Left renal cortex interstitium (tissue), 4 donors: Measurements from ENCODE around the gene ADM2. TPM values are rescaled to one million over a fixed set of nuclear protein-coding genes. Genes with fewer than 3 reads are reported as not detected.

Experiments
- DNase-seq, 4 donors: peaks; one replicate each; pipeline ENCODE4 v3.0.0-alpha.2; 2013; ENCODE audit warnings: low read depth in 4 of 4, low spot score in 2 of 4, missing footprints in 1 of 4
- polyA plus RNA-seq, 4 donors: library from polyadenylated mRNA; unstranded; fragments of 120-200 nt; gene quantifications; one replicate each; pipeline ENCODE4 v1.2.1, GENCODE V29; 2013; ENCODE audit not compliant: insufficient read length in 4 of 4

ADM2 gene
- polyA plus RNA-seq, 4 donors, result 3.8 to 8.6 (median 5.5) TPM

DNA sequence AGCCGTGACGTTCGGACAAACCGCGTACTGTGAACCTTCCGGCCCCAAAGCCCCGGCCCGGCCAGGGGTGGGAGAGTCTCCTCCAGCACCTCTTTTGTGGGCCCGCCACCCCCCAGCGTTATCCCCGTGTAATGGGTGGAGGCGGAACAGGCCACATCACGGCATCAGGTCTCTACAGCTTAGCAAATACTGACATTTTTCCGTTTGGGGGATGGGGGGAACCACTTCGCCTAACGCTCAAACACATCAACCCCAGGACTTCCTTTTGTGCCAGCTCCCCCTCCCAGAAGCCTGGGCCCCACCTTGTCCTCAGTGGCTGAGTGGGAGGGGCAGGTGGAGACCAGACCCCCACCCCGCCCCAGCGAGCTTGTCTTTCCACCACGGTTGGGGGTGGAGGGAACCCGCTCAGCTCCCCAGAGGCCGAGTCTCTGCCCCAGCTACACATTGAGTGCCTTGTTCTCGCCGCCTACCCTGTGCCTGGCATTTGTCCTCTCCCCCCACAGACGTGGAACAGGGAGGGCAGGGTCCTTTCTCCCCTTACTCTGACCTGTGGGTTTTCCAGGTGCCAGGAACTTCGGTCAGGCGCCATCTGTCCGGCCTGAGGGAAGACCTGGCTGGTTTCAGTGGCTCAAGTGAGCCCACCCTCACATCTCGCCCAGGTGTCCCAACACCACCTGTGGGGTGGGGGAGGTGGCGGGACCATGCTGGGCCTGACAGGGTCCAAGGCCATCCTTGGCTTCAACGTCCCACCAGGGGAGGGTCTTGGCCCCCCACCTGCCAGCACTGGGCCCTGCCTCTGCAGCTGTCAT lies 36.1 kb upstream of the ADM2 start:
- no peak for DNase-seq

DNA sequence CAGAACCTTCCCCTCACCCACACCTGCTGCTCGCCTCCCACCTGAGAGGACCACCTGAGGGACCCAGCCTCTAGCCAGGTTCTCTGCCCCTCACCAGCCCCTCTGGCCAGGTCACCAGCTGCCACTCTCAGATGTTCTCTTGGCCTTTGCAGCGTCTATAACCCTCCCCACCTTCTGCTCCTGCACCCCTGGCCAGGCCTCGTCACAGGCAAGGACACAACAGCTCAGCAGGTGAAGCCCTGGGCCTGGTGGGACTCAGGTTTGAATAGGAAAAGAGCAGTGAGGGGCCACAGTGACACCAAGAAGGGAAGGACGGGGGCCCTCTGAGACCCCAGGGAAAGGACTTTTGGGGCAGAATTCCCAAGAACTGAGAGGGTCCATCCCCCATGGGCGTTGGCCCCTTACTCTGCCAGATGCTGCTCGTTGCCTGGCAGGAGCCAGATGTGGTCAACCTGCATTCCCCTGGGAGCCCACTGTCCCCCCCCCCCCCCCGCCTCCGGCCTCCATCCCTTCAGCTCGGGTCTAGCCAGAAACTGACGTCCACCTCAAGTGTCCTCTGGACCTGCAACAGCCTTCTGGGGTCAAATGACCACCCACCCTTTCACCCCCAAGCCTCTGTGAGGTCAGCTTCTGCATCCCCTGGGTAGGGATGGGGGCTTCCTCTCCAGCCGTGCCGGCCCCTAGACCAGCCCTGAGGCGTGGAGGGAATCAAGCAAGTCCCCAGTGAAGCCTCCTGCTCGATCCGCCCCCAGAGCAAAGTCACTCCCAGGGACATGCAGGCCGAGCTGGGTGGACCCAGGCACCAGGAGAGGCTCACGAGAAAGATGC lies 35.2 kb upstream of the ADM2 start:
- no peak for DNase-seq

DNA sequence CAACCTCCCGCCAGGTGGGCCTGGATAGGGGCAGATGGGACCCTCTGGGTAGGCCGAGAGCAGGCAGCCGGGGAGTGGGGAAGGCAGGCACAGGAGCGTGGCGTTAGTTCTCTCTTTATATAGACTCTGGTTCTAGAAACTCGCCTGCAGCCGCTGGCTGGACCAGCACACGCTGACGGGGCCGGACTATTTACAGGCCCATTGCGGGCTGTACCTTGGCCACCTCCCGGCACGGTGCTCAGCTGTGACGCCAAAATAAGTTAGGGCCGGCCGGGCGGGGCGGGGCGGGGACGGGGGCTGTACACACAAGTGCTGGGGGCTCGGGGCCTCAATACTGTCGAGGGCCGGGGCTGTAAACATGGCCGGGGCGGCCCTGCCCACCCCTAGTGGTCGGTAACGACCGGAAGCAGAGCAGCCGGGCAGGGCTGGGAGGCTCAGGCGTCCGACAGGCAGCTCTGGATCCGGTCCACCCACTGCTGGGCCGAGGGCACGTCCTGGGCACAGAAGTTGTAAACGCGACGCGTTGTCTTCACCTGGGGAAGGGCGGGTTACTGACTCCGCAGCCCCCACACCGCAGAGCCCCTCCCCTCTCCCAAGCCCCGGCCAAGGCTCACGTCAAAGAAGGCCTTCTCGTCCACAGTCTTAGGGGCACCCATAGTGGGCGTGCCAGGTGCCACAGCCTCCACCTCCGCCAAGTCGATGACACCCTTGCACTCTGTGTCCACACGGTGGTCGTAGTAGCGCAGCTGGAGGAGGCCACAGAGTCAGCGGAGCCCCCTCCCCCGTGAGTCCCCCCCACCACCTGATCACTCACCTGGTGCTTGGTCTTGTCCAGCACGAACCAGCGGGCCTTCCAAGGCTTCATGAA lies 34.4 kb upstream of the ADM2 start:
- no peak for DNase-seq

DNA sequence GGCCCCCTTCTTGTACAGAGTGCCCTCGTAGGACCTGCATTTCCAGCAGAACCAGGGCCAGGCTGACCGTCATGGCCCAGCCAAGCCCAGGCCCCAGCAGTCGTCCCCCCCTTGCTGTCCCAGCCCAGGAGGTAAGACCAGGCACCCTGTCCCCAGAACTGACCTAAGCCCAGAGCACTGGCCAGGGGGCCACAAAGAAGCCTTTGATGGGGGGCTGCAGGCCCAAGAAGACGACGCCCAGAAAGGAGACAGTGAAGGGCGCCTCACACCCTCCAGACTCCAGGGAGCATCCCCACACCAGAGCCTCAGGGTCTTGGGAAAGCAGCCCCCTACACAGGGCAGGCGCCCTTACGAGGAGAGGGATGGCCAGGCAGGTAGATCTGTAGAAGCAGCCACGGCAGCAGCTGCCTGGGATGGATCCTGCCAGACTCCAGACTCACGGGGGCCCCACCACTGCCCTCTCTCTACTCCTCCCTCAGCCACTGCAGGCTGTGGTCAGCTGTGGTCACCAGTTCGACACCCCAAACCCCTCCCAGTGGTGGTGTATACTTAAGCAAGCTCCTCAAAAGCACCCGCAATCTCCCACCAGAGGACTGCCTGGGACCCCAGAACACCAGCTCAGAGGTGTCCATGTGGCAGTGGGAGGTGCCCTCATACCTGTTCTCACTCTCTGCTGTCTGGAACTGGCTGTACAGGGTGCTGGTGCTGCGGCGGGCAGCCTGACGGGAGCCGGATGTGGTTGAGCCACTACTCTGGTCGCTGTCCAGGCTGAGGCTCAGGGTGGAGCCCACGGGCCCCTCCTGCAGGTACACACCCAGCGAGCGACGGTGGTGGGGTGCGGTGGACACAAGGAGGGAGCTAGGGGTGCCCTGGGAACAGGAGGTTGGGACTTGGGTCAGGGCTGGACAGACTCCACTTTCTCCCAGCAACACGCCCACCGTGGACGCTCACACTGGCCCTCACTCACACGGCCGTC lies 33.5 kb upstream of the ADM2 start:
- no peak for DNase-seq

DNA sequence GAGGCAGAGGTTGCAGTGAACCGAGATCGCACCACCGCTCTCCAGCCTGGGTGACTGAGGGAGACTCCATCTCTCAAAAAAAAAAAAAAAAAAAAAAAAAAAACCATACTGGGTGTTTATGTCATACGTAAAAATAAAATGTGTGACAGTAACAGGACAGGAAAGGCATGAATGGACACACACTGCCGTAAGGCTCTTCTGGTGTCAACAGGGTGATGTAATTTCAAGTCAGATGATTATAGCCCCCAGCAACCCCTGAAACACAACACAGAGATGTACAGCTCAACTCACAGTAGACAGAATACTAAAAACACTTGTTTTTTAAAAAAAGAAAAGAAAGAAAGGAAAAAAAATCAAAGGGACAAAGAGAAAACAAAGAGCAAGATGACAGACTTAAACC lies 28.7 kb upstream of the ADM2 start:
- DNase-seq, result no peak

DNA sequence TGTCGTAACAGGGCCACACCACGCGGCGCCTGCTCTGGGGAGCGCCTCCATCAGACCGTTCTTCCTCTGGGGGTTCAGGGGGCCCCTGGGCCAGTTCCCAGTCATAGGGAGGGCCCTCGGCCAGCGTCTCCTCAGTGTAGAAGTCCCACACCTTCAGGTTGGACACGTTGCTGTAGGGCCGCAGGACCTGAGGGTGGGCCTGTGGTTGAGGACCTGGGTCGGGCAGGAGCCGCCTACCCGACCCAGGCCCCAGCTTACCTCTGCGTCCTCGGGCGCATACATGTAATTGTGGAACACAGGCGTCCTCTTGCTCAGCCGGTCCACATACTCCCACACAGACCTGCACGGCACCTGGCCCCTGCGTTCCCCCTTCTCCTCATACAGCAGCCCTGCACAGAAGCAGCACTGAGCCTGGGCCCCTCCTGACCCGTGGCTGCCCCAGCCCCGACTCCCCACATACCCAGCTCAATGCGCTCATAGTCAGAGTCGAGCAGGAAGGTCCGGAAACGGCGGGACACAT lies 26.7 kb upstream of the ADM2 start:
- DNase-seq, result no peak

DNA sequence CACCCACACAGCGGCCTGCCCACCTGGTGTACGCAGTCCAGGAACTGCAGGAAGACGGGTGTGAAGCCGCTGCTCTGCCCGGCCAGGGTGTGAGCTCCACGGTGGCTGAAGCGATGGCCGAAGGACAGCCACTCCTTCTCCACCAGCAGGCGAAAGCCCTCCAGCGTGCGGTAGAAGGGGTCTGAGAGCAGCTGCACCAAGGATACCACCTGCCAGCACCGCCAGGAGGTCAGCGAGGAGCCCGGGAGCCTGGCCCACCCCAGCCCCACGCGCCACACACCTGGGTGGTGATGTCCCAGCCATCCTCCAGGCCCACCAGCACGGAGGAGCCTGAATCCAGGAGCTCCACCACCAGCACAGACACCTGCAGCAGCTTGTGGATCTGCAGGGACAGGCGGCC lies 26.1 kb upstream of the ADM2 start:
- DNase-seq, result no peak

DNA sequence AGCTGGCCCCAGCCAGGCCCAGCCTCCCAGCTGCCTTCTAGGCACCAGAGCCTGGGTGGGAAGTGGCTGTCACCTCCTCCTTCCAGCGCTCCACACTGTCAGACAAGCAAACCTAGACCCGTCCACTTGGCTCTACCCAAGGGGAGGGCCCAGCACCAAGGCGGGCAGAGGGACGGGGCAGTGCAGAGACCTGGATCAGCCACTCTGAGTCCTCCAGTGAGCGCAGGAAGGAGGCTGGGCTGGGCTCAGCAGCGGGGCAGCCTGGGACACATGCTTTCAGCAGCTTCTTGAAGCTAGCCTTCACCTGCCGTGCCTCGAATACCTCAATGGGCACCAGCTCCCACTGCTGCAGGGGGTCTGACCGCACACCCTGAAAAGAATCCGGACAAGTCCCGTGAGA lies 25.3 kb upstream of the ADM2 start:
- no peak for DNase-seq

DNA sequence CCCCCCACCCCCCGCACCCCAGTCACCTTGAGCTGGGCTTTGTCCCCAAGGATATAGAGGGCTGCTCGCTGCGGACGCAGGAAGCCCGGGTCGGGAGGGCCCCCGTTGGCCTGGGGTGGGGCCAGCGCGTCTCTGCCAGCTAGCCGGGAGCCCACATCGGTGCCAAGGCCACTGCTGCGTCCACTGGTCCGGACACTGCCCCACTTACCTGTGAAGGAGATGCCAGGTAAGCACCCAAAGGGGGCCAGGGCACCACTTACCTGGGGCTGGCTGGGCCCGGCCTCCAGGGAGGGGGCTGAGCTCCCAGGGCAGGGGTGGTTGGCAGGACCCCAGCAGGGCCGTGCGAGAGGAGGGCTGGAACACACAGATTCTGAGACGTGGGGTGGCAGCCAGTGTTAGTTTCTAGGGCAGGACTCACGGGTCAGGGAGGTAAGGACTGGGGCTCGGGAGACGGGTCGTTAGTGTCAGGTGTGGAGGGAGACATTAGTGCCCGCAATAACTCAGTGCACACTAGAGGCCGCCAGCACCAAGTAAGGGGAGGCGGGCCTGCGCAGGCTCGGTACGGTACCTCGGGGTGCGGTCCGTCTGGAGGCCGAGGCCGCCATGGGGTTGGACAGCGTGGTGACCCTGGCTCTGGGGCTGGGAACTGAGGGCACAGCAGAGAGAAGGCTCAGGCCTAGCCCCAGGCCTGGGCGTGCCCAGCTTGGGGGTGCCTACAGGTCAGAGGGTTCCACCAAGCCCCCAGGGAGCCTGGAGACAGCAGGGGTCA lies 24.7 kb upstream of the ADM2 start:
- DNase-seq, result no peak

DNA sequence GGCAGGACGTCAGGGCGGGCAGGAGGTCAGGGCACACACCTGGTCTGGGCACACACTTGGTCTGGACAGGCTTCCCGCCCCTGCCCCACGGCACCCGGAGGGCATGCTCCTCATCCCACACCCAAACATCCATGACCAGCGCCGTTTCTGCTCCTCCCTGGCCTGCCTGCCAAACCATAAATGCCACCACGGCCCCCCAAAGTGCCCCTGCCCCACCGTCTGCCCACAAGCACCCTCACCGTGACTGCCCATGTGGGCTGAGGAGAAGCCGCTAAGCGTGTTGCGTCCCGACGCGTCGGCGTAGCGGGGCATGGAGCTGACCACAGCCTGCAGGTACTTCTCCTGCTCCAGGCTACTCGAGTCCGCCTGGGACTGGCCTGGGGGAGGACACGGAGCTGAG lies 22.3 kb upstream of the ADM2 start:
- DNase-seq, result no peak

DNA sequence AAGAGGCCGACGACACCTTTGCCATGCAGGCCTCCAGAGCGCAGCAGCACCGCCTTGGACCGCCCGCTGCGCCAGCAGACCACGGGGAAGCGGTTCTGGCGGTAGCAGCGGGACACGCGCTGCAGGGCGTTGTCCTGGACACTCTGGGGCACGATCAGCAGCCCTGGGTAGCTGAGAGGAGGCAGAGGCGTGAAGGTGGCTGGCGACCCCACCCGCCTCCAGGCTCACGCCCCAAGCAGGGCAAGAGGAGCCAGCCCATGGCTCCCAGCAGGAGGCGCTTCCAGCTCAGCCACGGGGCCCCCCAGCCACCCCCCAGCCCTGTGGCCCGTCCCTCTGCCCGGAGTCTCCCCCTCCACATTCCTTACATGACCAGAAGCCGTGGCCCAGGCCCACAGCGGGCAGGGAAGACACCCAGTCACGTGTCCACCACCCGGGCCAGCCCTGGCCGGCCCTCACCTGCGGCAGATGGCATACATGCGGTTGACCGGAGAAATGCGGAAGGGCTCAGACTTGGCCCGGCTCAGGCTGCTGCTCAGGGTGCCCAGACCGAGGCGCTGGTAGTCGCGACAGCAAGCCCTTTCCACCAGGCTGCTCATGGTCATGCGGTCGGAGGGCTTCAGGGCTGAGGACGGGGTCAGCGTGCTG lies 21.7 kb upstream of the ADM2 start:
- DNase-seq, result no peak

DNA sequence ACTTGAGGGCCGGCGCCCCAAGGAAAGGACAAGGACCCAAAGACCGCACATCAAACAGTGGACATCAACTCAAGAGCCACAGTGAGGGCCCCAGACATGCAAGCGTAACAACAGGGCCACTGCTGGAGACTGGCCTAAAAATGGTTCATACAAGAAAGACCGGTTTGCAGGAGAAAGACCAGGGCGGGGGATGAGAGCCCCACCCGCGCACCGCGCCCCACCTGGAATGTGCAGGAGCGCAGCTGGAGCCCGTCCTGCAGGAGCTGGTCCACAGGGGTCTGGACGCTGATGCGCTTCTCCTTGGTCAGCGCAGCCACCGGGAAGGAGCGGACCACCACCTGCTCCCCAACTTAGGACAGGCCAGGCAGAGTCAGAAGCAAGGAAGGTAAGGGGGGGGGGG lies 20.4 kb upstream of the ADM2 start:
- no peak for DNase-seq

DNA sequence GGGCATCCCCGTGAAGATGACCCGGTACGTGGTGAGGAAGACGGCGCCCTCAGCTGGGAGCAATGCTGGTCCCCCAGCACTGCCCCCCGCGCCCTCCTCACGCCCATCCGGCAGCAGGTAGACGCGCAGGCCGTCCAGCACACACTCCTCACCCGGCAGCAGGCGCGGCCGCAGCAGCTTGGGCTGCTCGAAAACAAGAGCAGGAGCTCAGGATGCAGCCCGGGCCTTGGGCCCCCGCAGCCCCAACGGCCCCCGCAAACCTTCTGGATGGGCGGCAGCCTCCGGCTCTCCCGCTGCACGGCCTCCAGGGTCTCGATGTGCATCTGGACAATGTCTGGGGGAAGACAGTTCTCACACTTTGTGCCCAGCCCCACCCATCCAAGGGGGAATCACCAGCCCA lies 19.8 kb upstream of the ADM2 start:
- DNase-seq, result no peak

DNA sequence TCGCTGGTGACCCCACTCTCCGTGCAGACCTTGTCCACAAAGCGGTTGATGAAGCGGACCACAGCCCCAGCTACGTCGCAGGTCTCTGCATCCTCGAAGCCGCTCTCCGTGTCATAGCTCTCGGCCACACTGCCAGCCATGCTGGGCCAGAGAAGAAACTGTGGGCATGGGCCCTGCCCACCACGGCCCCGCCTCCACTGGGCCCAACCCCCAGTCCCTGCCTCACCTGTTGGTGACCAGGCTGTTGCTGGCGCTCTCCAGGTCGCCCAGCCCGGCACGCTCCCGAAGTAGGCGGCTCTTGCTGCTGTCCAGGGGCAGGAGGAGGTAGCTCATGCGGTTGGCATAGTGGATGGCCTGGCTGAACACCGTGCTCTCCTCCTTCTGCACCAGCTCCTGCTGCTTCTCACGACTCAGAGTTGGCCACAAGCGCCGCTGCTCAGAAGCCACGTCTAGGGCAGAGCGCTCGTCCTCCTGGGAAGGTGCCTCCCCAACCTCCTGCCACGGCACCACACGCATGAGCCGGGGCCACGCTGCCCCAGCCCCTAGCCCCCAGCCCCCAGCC lies 19.3 kb upstream of the ADM2 start:
- no peak for DNase-seq

DNA sequence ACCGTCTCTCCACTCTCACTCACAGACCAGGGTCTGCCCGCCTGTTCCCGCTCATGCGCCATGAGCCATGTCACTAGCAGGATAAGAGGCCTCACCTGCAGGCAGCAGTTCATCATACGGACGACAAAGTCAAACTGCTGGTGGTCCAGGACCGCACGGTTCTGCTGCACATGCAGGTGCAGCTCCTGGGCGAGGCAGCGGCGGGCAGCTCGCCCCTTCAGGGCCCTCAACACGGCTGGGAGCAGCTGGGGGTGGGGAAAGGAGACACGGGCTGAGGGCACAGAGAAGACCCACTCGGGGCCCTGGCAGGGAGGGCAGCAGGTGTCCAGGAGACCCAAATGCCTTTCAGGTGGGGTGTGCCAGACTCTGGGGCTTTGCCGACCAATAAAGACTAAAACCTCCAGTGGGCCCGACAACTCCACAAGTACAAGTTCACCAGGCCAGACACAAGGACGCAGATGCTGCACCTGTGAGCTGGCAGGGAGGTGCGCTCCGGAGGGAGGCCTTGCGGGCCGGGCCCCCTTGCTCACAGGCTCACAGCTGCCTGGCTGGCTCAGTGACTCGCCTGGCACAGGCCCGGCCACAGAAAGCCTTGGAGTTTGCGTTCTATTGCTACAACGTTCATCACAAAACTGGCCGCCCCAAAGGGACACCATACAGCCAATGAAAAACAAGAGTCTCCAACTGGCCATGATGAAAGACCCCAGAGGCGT lies 18.0 kb upstream of the ADM2 start:
- no peak for DNase-seq

DNA sequence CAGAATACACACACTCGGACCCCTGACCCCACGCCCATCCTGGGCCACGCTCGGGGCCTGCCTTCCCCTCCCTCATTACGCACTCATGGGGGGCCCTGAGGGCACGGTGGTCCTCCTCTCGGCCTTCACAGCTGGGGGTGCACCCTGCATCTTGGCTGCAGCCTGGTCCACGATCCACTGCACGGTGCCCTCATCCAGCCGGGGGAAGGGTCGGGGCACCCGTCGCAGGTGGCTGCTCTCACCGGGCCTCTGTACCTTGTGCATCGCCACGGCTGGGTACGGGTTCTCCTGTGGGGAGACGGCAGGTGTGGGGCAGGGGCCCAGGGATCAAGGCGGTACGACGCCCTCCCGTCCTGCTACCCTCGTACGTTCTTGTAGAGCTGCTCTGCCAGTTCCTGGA lies 16.9 kb upstream of the ADM2 start:
- DNase-seq, result no peak
